H7 (cell line): ENCODE results near the gene STK38L. TPM values are rescaled to one million over a fixed set of nuclear protein-coding genes. Genes with fewer than 3 reads are reported as not detected.
A peak's percentile ranks its signal among the peaks of the same experiment; 100 is the strongest.

ENCODE experiments used
- DNase-seq: peaks from one replicate; pipeline ENCODE4 v3.0.0; 2012
- H3K27me3 ChIP-seq: 2 replicates; pipeline ENCODE4 v1.6.0; 2011; ENCODE audit warnings: mild to moderate bottlenecking, low read length; ENCODE audit not compliant: control insufficient read depth, insufficient read depth
- H3K36me3 ChIP-seq: replicated peaks from 2 replicates; pipeline ENCODE4 v1.5.1; 2011; ENCODE audit warnings: low read length; ENCODE audit not compliant: control insufficient read depth, insufficient read depth
- H3K4me3 ChIP-seq: 2 replicates; pipeline ENCODE4 v1.5.1; 2011; ENCODE audit warnings: low read depth, mild to moderate bottlenecking, control low read depth, low read length, moderate library complexity; ENCODE audit not compliant: insufficient read depth
- total RNA-seq: library from RNA; depleted of rRNA; stranded (reverse); fragments of >200 nt; shearing (Covaris generic); gene quantifications from 2 replicates; pipeline ENCODE4 v1.2.3, GENCODE V29; 2014; rRNA removed

STK38L gene
- total RNA-seq, result 18.0 and 20.5 TPM in 2 replicates

DNA sequence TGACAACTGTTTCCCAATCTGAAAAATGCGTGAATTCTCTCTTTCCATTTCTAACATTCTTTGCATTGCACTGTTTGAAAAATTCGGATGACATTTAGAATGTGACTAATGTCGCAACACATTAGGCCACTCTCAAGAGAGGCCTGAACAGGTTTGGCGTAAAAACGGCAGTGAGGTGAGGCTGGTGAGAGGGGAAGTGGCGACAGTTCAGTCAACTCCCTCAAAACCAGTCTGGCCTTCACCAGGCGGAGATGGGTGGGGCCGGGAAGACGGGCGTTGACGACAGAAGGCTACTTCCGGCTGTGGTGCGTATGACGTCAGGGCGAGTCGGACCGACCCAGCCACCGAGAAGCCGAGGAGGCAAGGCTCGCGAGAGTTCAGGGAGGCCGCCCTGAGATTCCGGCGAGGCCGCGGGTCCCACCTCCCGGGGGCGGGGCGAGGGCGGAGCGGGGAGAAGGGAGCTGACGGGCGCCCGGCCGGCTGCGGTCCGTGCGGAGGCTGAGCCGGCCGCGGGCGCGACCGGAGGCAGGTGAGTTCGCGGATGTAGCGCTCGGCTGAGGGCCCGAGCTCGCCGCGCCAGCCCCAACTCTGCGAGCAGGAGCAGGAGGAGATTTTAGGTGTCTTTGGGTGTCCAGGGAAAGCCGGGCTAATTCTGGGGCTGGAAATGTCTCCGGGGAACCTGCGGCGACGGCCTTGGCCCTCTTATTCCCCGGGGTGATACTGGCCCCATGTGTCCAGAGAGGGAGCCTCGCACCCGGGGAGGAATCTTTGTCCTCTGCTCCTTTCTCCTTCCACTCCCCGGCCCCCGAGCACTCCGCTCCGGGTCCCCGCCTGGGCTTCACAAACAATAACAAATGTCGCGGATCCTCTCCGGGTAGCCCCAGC is at the start of gene STK38L:
STK38L (plus strand) TSS at position 483 of the 885 bp plus-strand sequence. CDS start 53,435 bp downstream, outside the sequence.
- Histone ChIP-seq H3K4me3 (peak within 1 kb of the TSS; percentile 90), H3K27me3 (no peaks in the 10 kb centered on the region), H3K36me3 (no peaks in the 10 kb centered on the region)
- peak; percentile 92 for DNase-seq

DNA sequence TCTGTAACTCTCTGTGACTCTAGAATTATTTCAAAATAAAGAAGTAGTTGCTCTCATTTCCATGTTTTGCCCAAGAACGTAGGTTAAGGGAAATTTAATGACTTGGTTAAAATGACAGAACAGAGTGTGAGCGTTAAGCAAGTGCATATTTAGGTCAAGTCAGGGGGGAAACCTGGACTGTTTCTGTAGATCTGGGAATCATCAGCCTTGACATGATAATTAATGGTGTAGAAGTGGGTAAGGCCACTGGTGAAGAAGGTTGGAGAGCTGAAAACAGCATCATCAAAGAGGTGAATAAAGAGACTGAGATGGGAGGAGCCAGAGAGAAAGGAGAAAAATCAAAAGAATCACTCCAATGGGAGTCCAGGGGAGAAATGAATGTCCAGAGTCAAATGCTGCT is 49.4 kb upstream of the STK38L start:
- Histone ChIP-seq H3K27me3 (no peaks in the 10 kb centered on the region), H3K36me3 (no peaks in the 10 kb centered on the region), H3K4me3 (no peak overlapping the region)
- no peak for DNase-seq

DNA sequence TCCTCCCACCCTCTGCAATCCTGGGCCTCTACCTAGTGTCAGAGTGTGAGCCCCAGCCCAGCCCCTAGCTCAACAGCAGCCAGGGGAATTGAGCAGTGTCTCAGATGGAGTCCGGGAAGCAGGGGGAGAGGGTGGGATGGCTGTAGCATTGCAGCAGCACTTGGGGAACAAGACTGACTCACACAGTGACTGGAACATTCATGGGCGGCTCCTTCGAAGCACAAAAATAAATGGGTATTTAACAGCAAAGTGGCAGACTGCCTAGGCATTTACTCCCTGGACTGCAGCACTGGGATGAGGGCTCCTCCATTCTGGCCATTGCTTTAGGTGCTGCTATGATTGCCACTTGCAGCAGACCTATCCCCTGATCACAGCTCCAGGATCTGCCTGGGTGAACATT is 46.0 kb upstream of the STK38L start:
- no peaks in the 10 kb centered on the region for H3K27me3 ChIP-seq
- H3K4me3 ChIP-seq, result no peak overlapping the region
- no peaks in the 10 kb centered on the region for H3K36me3 ChIP-seq
- DNase-seq, result no peak

DNA sequence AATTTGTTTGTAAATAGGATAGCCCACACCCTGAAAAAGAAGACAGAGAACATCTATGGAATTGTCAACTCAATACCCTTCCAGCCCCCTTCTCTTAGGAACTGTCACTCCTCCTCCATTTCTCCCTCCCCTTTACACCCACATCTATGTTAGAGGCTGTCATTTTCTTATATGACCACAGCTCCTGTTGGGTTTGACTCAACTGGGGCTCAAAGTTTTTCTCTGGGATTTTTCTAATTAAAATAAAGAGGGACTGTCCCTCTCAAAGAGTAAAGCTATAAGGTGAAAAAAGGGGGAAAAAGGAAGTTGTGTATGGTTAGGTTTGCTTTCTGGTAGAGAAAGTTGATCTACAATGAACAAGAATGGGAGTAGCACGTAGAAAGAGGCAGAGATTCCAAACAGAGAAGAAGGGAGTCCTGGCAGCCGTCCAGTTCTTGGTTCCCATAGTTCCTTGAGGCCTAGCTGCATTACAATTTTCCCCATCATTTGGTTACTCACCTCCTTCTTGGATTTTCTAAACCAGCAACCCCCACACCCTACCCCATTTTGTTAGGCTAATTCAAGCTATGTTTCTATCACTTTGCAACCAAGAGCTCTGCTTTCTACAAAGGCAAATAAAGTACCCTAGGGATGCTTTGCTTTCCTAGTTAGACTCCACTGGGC is 44.3 kb upstream of the STK38L start:
- no peak overlapping the region for H3K4me3 ChIP-seq
- no peaks in the 10 kb centered on the region for H3K36me3 ChIP-seq
- DNase-seq, result no peak
- no peaks in the 10 kb centered on the region for H3K27me3 ChIP-seq

DNA sequence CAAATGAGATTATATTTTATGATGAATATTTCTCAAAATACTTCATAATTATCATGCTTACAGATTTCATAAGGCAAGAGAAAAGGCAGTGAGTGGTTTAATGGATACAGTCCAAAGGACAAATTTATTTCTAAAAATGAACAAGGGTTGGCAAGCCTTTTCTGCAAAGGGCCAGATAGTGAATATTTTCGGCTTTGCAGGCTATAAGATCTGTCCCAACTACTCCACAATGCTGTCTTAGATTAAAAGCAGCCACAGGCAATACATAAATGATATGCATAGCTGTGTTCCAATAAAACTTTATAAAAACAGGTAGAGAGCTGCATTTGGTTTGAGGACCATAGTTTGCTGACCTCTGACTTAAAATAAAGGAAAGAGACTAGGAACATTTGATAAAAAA is 42.9 kb upstream of the STK38L start:
- Histone ChIP-seq H3K36me3 (no peaks in the 10 kb centered on the region), H3K4me3 (no peak overlapping the region), H3K27me3 (no peaks in the 10 kb centered on the region)
- DNase-seq, result no peak

DNA sequence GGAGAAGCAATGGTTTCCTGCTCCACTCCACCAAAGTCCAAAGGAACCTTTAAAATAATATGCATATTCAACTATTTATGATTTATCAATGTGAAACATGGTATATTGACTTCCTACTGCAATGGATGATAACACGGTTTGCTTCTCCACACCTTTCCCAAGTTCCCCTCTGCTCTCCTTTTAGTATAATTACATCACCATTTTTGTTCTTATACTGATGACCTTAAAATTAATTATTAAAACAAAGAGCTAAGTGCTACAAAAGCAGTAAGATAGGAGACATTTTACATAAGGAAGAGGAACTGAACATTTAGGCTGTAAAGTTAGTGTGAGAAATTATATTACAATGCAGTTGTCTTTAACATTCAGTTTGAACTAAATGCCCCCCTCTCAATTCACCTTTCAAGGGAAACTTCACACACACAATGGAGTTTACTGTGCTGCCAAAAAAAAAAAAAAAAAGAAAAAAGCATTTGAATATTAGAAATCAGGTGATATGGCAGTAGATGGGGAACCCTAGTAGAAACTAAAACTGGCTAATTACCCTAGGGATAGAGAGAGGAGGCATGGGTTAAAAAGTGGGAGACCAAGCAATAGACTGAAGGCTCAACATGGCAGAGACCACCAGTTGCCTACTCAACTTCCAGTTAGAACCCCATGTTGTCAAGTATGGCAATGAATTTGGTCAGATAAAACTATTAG is 37.1 kb upstream of the STK38L start:
- H3K36me3 ChIP-seq, result no peaks in the 10 kb centered on the region
- no peaks in the 10 kb centered on the region for H3K27me3 ChIP-seq
- H3K4me3 ChIP-seq, result no peak overlapping the region
- DNase-seq, result no peak

DNA sequence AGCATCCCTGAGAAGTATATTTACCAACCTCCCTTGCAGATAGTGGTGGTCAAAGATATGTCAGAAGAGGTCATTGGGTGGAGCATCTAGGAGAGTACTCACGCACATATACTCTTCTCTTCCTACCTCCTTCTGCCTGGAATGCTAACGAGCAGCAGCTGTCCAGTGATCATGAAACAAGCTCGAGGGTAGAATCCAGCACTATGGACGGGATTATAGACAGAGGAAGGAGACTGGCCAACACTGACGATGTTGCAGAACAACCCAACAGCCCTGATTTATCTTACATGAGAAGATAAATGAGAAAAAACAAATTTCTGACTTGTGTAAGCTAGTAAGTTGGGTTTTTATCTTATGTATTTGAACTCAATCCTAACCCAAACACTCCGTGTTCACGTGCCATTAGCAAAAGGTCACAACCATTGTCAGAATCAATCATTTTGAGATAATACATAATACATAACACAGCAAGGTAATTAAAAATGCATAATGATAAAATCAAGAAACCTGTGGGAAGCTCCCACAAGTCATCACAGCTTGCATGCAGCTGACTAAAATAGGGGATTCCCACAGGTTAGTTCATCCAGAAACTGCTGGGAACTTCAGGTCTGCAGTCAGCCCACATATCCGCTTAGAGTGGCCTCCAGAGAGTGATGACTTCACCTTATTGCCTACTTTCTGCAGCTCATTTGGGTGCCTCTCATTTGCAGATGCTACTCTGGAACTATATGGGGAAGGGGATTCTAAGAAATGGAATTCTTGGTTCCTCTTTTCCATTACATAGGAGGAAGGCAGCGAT is 36.3 kb upstream of the STK38L start:
- no peaks in the 10 kb centered on the region for H3K36me3 ChIP-seq
- no peak overlapping the region for H3K4me3 ChIP-seq
- no peak for DNase-seq
- H3K27me3 ChIP-seq, result no peaks in the 10 kb centered on the region

DNA sequence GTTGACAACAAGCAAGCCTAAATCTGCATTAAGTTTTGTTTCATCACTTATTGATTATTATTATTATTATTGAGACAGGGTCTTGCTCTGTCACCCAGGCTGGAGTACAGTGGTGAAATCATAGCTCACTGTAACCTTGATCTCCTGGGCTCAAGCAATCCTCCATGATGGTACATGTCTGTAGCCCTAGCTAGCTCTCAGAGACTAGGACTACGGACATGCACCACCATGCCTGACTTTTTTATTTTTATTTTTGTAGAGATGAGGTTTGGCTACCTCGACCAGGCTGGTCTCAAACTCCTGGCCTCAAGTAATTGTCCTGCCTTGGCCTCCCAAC is 35.7 kb upstream of the STK38L start:
- no peak overlapping the region for H3K4me3 ChIP-seq
- no peaks in the 10 kb centered on the region for H3K27me3 ChIP-seq
- DNase-seq, result no peak
- H3K36me3 ChIP-seq, result no peaks in the 10 kb centered on the region

DNA sequence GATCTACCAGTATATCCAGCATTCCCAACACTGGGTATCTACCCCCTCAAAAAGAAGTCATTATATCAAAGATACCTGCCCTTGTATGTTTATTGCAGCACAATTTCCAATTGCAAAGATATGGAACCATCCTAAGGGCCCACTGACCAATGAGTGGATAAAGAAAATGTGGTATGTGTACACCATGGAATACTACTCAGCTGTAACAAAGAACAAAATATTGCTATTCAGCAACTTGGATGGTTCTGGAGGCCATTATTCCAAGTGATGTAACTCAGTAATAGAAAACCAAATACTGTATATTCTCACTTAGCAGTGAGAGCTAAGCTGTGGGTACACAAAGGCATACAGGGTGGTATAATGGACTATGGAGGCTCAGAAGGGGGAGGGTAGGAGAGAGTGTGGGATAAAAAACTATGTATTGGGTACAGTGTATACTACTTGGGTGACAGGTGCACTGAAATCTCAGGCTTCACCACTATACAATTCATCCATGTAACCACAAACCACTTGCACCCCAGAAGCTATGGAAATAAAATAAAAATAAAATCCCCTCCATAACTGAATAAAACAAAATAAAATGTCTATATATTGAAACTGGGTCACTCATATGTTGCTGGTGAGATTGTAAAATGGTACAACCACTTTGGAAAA is 34.7 kb upstream of the STK38L start:
- H3K4me3 ChIP-seq, result no peak overlapping the region
- no peaks in the 10 kb centered on the region for H3K27me3 ChIP-seq
- no peaks in the 10 kb centered on the region for H3K36me3 ChIP-seq
- no peak for DNase-seq

DNA sequence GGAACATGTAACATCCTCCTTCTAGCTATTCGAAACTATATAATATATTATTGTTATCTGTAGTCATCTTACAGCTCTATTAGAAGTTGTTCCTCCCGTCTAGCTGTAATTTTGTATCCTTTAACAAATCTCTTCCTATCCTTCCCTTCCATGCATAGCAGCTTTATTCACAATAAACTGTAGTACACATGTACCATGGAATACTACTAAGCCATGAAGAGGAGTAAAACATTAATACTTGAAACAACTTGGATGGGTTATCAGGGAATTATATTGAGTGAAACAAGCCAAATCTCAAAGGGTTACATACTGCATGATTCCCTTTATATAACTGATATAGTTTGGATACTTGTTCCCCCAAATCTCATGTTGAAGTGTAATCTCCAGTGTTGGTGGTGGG is 33.9 kb upstream of the STK38L start:
- DNase-seq, result no peak
- no peaks in the 10 kb centered on the region for H3K36me3 ChIP-seq
- no peak overlapping the region for H3K4me3 ChIP-seq
- no peaks in the 10 kb centered on the region for H3K27me3 ChIP-seq

DNA sequence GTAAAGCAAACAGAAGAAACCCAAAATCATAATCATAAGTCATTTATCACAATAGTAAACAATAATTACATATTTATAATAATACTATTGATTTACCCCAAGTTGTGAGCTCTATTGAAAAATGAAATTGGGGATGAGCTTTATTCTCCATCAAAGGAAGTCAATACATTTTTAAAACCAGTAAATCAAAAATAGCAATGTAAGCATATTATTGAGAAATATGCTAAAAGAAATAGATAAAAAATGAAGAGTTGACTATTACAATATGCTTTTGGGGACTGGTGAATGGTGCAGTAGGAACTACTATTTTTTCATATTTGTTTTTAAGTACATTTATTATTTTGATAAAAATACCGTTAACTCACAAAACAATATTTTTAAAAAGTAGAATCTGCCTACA is 31.2 kb upstream of the STK38L start:
- no peaks in the 10 kb centered on the region for H3K36me3 ChIP-seq
- H3K27me3 ChIP-seq, result no peaks in the 10 kb centered on the region
- H3K4me3 ChIP-seq, result no peak overlapping the region
- no peak for DNase-seq

DNA sequence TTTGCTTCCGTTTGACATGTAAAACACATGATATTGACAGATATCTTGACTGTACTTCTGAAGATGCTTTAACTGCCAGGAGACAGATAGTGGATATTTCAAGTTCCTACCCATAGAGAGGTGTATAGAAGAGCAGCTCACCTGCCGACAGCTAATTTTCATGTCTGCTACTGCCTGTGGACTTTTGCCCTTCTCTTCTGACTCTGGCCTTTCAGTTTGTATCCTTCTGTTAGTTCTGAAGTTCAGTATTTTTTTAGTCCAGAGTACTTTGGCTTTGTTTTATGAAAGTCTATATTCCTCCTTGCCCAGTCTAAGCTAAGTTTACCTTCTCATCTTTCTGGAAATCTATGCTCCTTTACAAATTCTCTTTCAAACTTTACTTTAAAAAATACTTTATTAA is 30.8 kb upstream of the STK38L start:
- H3K27me3 ChIP-seq, result no peaks in the 10 kb centered on the region
- DNase-seq, result no peak
- H3K4me3 ChIP-seq, result no peak overlapping the region
- H3K36me3 ChIP-seq, result no peaks in the 10 kb centered on the region

DNA sequence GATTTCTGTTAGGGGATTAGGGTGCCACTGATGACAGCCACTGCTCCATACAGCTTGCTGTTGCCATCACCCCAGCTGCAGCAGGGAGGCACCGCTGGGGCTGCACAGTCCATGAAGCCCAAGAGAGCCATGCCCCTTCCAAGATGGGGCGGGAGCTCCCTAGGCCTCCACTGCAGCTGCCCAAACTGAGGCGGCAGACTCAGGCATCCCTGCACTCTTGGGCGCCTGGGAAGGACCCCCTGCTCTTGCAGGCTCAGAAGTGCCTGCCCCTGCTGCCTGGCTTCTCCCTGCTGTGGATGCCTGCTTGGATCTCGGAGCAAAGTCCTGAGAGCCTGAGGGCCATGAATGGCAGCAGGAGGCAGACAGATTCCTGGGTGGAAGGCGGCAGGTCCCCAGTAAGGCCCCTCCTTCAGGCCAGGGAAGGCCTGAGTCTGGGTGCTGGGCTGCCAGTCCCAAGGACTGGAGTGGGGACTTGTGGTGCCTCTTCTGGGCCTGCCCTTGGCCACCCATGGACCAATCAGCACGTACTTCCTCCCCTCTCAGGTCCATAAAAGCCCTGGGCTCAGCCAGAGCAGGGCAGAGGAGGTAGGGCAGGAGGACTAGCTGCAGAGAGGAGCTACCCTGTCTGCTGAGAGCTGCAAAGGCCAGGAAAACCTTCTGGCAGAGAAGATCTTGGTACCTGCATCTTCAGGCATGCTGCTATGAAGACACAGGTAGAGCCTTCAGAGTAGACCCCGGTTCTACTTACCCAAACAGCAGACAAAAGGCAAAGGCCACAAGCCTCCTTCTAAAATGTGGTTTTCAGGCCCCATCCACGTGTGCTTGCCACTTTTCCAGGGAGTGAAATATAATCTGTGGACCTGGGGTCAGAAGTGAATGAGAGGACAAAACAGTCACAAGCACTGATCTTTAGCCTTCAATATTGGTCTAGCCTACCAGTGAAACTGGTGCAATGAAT is 30.0 kb upstream of the STK38L start:
- DNase-seq, result no peak
- no peak overlapping the region for H3K4me3 ChIP-seq
- no peaks in the 10 kb centered on the region for H3K36me3 ChIP-seq
- H3K27me3 ChIP-seq, result no peaks in the 10 kb centered on the region
